PFSK-1 (cell line): ENCODE results near the gene MTHFSD.

Experiments
- FOXP2 ChIP-seq: optimal IDR thresholded peaks from 2 replicates; pipeline ENCODE3; 2011; ENCODE audit warnings: borderline replicate concordance, control low read depth, inconsistent platforms; ENCODE audit not compliant: insufficient read depth; ENCODE audit errors: extremely low read length, extremely low read depth
- POLR2AphosphoS5 ChIP-seq: IDR thresholded peaks from 2 replicates; pipeline ENCODE4 v1.6.1; 2012; ENCODE audit warnings: low read depth, mild to moderate bottlenecking, control low read depth, low read length, moderate library complexity
- SIN3A ChIP-seq: IDR thresholded peaks from 2 replicates; pipeline ENCODE4 v1.6.1; 2012; ENCODE audit warnings: mild to moderate bottlenecking, low read length, moderate library complexity, borderline replicate concordance; ENCODE audit not compliant: insufficient read depth
- TAF1 ChIP-seq: IDR thresholded peaks from 2 replicates; pipeline ENCODE4 v1.6.1; 2012; ENCODE audit warnings: low read length, control low read depth, borderline replicate concordance; ENCODE audit not compliant: insufficient read depth
- TF ChIP-seq, protein P1 (sequence below), 2 experiments: IDR thresholded peaks; 2 replicates each; pipeline versions ENCODE4 v1.6.1 to v1.8.0; 2011 to 2012; ENCODE audit warnings: low read depth in 2 of 2, low read length in 2 of 2, control low read depth in 1 of 2, inconsistent platforms in 1 of 2, mild to moderate bottlenecking in 1 of 2, moderate library complexity in 1 of 2; ENCODE audit not compliant: insufficient read depth in 1 of 2

The MTHFSD gene

DNA sequence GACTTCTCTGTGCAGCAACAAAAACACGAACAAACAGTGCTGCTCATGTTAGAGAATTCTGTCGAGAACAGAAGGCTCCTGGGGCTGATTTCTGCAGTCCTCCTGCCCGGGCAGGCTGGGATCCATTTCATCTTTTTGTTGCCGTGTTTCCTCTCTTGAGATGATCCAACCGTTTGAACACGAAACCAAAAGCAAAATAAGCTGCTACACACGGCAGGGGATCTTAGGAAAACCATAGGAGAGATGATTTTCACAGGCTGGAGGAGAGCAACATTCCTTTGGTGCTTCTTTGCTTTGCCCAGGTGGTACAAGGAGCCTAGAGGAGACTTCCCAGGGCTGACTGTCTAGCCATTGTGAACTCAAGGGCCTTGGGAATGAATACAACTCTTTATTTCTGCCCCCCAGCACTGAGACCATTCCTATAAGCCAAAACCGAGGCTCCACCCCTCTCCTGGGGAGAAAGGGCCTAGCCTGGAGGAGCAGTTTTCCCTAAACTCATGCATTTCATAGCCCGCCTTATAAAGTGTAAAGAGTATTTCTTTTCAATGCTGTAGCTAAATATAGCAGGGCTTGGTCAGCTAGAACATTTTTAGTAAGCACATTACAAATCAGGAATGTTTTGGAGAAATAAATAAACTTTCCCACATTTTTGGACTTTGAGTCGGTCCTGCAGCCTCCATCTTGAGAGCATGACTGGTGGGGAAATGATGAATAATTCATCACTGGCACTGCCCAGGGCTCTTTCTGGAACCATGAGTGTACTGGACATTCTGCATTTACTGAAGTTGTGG is 31.0 kb upstream of the MTHFSD start:
- no peak for TF ChIP-seq SIN3A
- TF ChIP-seq, protein P1, sequence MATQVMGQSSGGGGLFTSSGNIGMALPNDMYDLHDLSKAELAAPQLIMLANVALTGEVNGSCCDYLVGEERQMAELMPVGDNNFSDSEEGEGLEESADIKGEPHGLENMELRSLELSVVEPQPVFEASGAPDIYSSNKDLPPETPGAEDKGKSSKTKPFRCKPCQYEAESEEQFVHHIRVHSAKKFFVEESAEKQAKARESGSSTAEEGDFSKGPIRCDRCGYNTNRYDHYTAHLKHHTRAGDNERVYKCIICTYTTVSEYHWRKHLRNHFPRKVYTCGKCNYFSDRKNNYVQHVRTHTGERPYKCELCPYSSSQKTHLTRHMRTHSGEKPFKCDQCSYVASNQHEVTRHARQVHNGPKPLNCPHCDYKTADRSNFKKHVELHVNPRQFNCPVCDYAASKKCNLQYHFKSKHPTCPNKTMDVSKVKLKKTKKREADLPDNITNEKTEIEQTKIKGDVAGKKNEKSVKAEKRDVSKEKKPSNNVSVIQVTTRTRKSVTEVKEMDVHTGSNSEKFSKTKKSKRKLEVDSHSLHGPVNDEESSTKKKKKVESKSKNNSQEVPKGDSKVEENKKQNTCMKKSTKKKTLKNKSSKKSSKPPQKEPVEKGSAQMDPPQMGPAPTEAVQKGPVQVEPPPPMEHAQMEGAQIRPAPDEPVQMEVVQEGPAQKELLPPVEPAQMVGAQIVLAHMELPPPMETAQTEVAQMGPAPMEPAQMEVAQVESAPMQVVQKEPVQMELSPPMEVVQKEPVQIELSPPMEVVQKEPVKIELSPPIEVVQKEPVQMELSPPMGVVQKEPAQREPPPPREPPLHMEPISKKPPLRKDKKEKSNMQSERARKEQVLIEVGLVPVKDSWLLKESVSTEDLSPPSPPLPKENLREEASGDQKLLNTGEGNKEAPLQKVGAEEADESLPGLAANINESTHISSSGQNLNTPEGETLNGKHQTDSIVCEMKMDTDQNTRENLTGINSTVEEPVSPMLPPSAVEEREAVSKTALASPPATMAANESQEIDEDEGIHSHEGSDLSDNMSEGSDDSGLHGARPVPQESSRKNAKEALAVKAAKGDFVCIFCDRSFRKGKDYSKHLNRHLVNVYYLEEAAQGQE (IDR thresholded peaks at IDR 0.05; ENCODE audit: insufficient read depth in 1 of 2, low read depth in 2 of 2, low read length in 2 of 2) = no peak
- TF ChIP-seq POLR2AphosphoS5 = no peak
- no peak for TF ChIP-seq FOXP2
- TF ChIP-seq TAF1 = no peak

DNA sequence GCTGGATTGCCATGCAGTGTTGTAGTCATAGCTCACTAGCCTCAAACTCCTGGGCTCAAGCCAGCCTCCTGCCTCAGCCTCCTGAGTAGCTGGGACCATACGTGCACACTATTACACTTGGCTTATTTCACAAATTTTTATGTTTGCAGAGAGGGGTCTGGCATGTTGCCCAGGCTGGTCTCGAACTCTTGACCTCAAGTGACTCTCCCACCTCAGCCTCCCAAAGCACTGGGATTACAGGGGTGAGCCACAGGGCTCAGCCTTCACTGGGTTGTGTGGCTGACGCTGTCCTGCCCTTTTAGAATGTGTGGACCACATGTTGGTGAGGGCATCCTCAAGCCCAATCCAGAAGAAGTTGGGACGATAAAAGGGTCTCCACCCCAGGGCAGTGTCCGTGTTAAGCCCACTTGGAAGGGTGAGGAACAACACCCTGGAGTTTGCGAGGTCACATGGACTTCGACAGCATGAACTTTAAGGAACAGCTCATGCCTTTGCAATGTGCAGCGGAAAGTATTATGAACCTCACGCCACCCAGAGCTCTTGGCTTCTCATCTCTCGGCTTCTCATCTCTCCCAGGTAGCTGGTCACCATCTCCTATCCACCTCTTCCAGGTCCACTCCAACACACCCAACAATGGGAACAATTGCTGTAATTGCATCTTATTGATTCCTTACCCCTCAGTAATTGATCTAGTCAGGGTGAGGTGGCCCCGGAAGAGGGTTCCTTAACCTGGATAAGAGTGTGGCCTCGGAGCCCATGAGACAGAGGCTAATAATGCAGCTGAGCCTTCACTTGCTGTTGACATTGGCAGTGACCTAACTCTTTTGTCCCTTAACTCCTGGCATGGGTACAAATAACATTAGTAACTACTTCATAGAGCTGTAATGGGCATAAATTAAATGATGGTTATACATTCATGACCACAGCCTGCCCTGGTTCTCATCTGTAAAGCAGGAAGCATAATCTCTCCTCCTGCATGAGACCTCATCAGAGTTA is 30.0 kb upstream of the MTHFSD start:
- TF ChIP-seq SIN3A (no peak), FOXP2 (no peak), TAF1 (no peak), POLR2AphosphoS5 (no peak)
- TF ChIP-seq, protein P1 (IDR thresholded peaks at IDR 0.05; ENCODE audit: insufficient read depth in 1 of 2, low read depth in 2 of 2, low read length in 2 of 2) = no peak

DNA sequence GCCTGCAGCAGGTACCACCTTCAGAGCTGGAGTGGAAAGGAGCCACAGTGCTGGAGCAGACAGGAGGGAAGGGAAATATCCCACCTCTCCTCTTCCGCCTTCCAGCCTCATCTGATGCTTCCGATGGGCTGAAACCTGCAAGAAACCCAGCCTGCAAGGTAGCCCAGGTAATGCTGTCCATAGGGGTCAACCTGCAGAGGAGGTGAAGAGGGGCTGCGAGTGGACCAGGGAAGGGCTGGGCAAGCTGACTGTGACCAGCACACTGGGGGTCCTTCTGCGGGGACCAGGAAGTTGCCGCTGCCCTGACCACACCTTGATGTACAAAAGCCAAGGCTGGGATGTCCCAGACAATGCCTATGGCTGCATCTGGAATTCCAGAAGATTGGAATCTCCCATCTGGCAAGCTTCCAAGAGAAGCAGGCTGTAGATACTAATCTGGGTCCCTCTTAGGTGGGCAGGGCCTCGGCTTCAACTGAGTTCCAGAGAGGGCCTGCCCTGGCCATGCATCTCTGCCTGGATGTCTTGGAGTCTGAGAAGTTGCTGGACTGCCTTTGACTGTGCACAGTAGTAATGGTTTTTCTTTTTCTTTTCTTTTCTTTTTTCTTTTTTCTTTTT is 29.1 kb upstream of the MTHFSD start:
- TF ChIP-seq FOXP2 (no peak), TAF1 (no peak), POLR2AphosphoS5 (no peak), SIN3A (no peak)
- TF ChIP-seq, protein P1 (IDR thresholded peaks at IDR 0.05; ENCODE audit: insufficient read depth in 1 of 2, low read depth in 2 of 2, low read length in 2 of 2) = no peak

DNA sequence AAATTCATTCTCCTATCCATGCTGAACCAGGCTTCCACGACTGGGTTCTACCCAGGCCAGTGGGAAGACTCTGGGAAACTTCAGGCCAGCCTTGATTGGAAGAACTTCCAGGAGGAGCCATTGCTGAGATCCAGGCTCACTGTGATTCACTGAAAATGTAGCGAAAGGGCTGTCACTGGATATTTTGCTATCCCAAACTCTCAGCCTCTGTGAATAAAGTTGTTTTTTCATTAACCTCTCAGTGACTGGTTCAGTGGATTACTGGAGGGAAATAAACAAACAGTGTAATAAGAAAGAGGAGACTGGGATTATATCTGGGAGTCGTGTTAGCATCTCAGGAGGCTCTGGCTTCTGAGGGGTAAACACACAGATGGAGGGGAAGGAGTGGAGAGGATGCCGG is 26.4 kb upstream of the MTHFSD start:
- TF ChIP-seq POLR2AphosphoS5 = no peak
- no peak for TF ChIP-seq TAF1
- TF ChIP-seq, protein P1 (IDR thresholded peaks at IDR 0.05; ENCODE audit: insufficient read depth in 1 of 2, low read depth in 2 of 2, low read length in 2 of 2) = no peak
- no peak for TF ChIP-seq SIN3A
